ENCODE results near the gene PIAS3. TPM values are rescaled to one million over a fixed set of nuclear protein-coding genes. Genes with fewer than 3 reads are reported as not detected.
A peak's percentile ranks its signal among the peaks of the same experiment; 100 is the strongest.

PIAS3 gene
- total RNA-seq, 2 experiments from 2014 or later: 20.3 to 23.6 TPM

GRCh38 chr1:145863282-145864018 is 4.6 kb upstream of the PIAS3 start:
- Mint-ChIP-seq H3K27me3 (peaks cover 19% of the 10 kb centered on the region), H3K36me3 (no peaks in the 10 kb centered on the region), H3K4me1 (peaks cover 5% of the 10 kb centered on the region), H3K27ac (no peak overlapping the region), H3K9me3 (ENCODE audit: low read depth) (no peaks in the 10 kb centered on the region), H3K4me3 (no peak overlapping the region)
- ATAC-seq (no peak), DNase-seq (no peak)
- CTCF ChIA-PET: interaction anchor here (0.6 to 12.9 kb wide), 4 partner anchors 10 to 151 kb away, joined by 3 to 229 read pairs (median 27); partner anchors contain the start of gene NUDT17

- CTCF ChIA-PET: interaction anchor here (0.7 to 12.9 kb wide), 19 partner anchors 8 to 177 kb away, joined by 3 to 229 read pairs (median 4); partner anchors contain the start of genes ITGA10, LIX1L, NUDT17 and PEX11B
- H3K9me3 Mint-ChIP-seq (ENCODE audit: low read depth): no peaks in the 10 kb centered on the region
- peaks cover 4% of the 10 kb centered on the region for H3K36me3 Mint-ChIP-seq
- H3K4me3 Mint-ChIP-seq: peak overlapping the region; percentile 95
- DNase-seq (peak; percentile 90), ATAC-seq (peak; percentile 79)
- peaks cover 10% of the 10 kb centered on the region for H3K4me1 Mint-ChIP-seq
- H3K27ac Mint-ChIP-seq: peak overlapping the region; percentile 87
- H3K27me3 Mint-ChIP-seq: peaks cover 11% of the 10 kb centered on the region
Observed at GRCh38 chr1:145859491-145860023, 676 bp upstream of the PIAS3 start.

GRCh38 chr1:145858238-145858900 is 512 bp downstream of the PIAS3 start:
- peak; percentile 76 for DNase-seq
- Mint-ChIP-seq H3K36me3 (peaks cover 7% of the 10 kb centered on the region), H3K4me3 (peak overlapping the region; percentile 95), H3K4me1 (peaks cover 10% of the 10 kb centered on the region), H3K27ac (peak overlapping the region; percentile 87), H3K9me3 (ENCODE audit: low read depth) (no peaks in the 10 kb centered on the region), H3K27me3 (peaks cover 4% of the 10 kb centered on the region)
- peak; percentile 46 for ATAC-seq
- CTCF ChIA-PET: interaction anchor here (0.6 to 12.9 kb wide), 18 partner anchors 9 to 175 kb away, joined by 3 to 229 read pairs (median 6); partner anchors contain the start of genes ITGA10, LIX1L, NUDT17 and PEX11B

GRCh38 chr1:145857170-145857569 is 1.7 kb downstream of the PIAS3 start:
- no peak for ATAC-seq
- no peaks in the 10 kb centered on the region for H3K27me3 Mint-ChIP-seq
- DNase-seq: no peak
- CTCF ChIA-PET: interaction anchor here (1.2 to 12.9 kb wide), 8 partner anchors 10 to 161 kb away, joined by 3 to 229 read pairs (median 10); partner anchors contain the start of genes NUDT17 and RBM8A
- H3K4me3 Mint-ChIP-seq: no peak overlapping the region
- peaks cover 10% of the 10 kb centered on the region for H3K36me3 Mint-ChIP-seq
- H3K27ac Mint-ChIP-seq: no peak overlapping the region
- peaks cover 10% of the 10 kb centered on the region for H3K4me1 Mint-ChIP-seq
- no peaks in the 10 kb centered on the region for H3K9me3 Mint-ChIP-seq (ENCODE audit: low read depth)

GRCh38 chr1:145855426-145855948 is 3.4 kb downstream of the PIAS3 start:
- Mint-ChIP-seq H3K27ac (no peak overlapping the region), H3K36me3 (peaks cover 13% of the 10 kb centered on the region), H3K9me3 (ENCODE audit: low read depth) (no peaks in the 10 kb centered on the region), H3K4me1 (peaks cover 10% of the 10 kb centered on the region), H3K4me3 (no peak overlapping the region), H3K27me3 (no peaks in the 10 kb centered on the region)
- DNase-seq (no peak), ATAC-seq (no peak)
- CTCF ChIA-PET: interaction anchor here (8.1 to 12.9 kb wide), 2 partner anchors 8 to 18 kb away, joined by 51 to 229 read pairs; partner anchors contain the start of gene NUDT17

GRCh38 chr1:145849356-145850160 is 9.3 kb downstream of the PIAS3 start:
- CTCF ChIA-PET: interaction anchor here (0.8 to 9.9 kb wide), 7 partner anchors 11 to 163 kb away, joined by 3 to 229 read pairs (median 6); partner anchors contain the start of genes ANKRD35, ITGA10, PEX11B and PIAS3

GRCh38 chr1:145847827-145848226 is 11.1 kb downstream of the PIAS3 start:
- CTCF ChIA-PET: interaction anchor here (0.7 to 9.9 kb wide), 10 partner anchors 9 to 165 kb away, joined by 3 to 229 read pairs (median 66); partner anchors contain the start of genes ITGA10, PEX11B, PIAS3 and POLR3C
- H3K27me3 Mint-ChIP-seq: no peaks in the 10 kb centered on the region
- no peak overlapping the region for H3K27ac Mint-ChIP-seq
- H3K9me3 Mint-ChIP-seq (ENCODE audit: low read depth): no peaks in the 10 kb centered on the region
- H3K4me3 Mint-ChIP-seq: no peak overlapping the region
- DNase-seq: no peak
- H3K4me1 Mint-ChIP-seq: peaks cover 9% of the 10 kb centered on the region
- no peak for ATAC-seq
- peaks cover 6% of the 10 kb centered on the region for H3K36me3 Mint-ChIP-seq

More at GRCh38 chr1:145849356-145850160, 9.3 kb downstream of the PIAS3 start:
- Mint-ChIP-seq H3K9me3 (ENCODE audit: low read depth) (no peaks in the 10 kb centered on the region), H3K36me3 (peaks cover 10% of the 10 kb centered on the region), H3K4me3 (no peak overlapping the region), H3K4me1 (peaks cover 9% of the 10 kb centered on the region), H3K27ac (no peak overlapping the region), H3K27me3 (no peaks in the 10 kb centered on the region)
- DNase-seq: no peak
- no peak for ATAC-seq

GRCh38 chr1:145846201-145846612 is 12.7 kb downstream of the PIAS3 start:
- no peaks in the 10 kb centered on the region for H3K27me3 Mint-ChIP-seq
- H3K9me3 Mint-ChIP-seq (ENCODE audit: low read depth): no peaks in the 10 kb centered on the region
- peak; percentile 57 for ATAC-seq
- peaks cover 16% of the 10 kb centered on the region for H3K36me3 Mint-ChIP-seq
- H3K4me3 Mint-ChIP-seq: no peak overlapping the region
- no peak overlapping the region for H3K27ac Mint-ChIP-seq
- CTCF ChIA-PET: interaction anchor here (1.0 to 9.9 kb wide), 29 partner anchors 11 to 187 kb away, joined by 3 to 229 read pairs (median 7); partner anchors contain the start of genes ANKRD34A, ANKRD35, ITGA10 and PEX11B
- peak; percentile 60 for DNase-seq
- peaks cover 9% of the 10 kb centered on the region for H3K4me1 Mint-ChIP-seq

GRCh38 chr1:145845514-145846161 is 13.2 kb downstream of the PIAS3 start, which contains the start of gene NUDT17:
NUDT17 (plus strand) TSS chr1:145845630; CDS start chr1:145845641, 11 bp downstream.
- H3K27me3 Mint-ChIP-seq: no peaks in the 10 kb centered on the region
- peaks cover 9% of the 10 kb centered on the region for H3K4me1 Mint-ChIP-seq
- no peak within 1 kb of the TSS for H3K27ac Mint-ChIP-seq
- ATAC-seq: peak; percentile 87
- H3K36me3 Mint-ChIP-seq: peaks cover 18% of the 10 kb centered on the region
- CTCF ChIA-PET: interaction anchor here (0.7 to 9.9 kb wide), 43 partner anchors 11 to 194 kb away, joined by 3 to 229 read pairs (median 5); partner anchors contain the start of genes ANKRD34A, ANKRD35, ITGA10 and PEX11B
- H3K9me3 Mint-ChIP-seq (ENCODE audit: low read depth): no peaks in the 10 kb centered on the region
- DNase-seq: peak; percentile 84
- H3K4me3 Mint-ChIP-seq: no peak within 1 kb of the TSS

- H3K4me1 Mint-ChIP-seq: peaks cover 9% of the 10 kb centered on the region
- no peaks in the 10 kb centered on the region for H3K27me3 Mint-ChIP-seq
- CTCF ChIA-PET: interaction anchor here (0.6 to 9.9 kb wide), 43 partner anchors 10 to 194 kb away, joined by 3 to 229 read pairs (median 5); partner anchors contain the start of genes ANKRD34A, ANKRD35, ITGA10 and PEX11B
Observed at GRCh38 chr1:145845144-145845513, 13.8 kb downstream of the PIAS3 start.

GRCh38 chr1:145843031-145843430 is 15.8 kb downstream of the PIAS3 start:
- DNase-seq: no peak
- H3K27ac Mint-ChIP-seq: no peak overlapping the region
- CTCF ChIA-PET: interaction anchor here (2.8 to 9.9 kb wide), 6 partner anchors 17 to 191 kb away, joined by 18 to 229 read pairs (median 126); partner anchors contain the start of genes ITGA10, PEX11B, PIAS3 and POLR3C
- H3K4me1 Mint-ChIP-seq: peaks cover 9% of the 10 kb centered on the region
- no peaks in the 10 kb centered on the region for H3K27me3 Mint-ChIP-seq
- H3K4me3 Mint-ChIP-seq: no peak overlapping the region
- peaks cover 29% of the 10 kb centered on the region for H3K36me3 Mint-ChIP-seq
- no peak for ATAC-seq
- H3K9me3 Mint-ChIP-seq (ENCODE audit: low read depth): no peaks in the 10 kb centered on the region

More at GRCh38 chr1:145845144-145845513, 13.8 kb downstream of the PIAS3 start:
- Mint-ChIP-seq H3K9me3 (ENCODE audit: low read depth) (no peaks in the 10 kb centered on the region), H3K4me3 (no peak overlapping the region), H3K27ac (no peak overlapping the region), H3K36me3 (peaks cover 20% of the 10 kb centered on the region)
- DNase-seq (no peak), ATAC-seq (peak; percentile 61)
